ENCODE measurements around the gene TBC1D22A.

DNA sequence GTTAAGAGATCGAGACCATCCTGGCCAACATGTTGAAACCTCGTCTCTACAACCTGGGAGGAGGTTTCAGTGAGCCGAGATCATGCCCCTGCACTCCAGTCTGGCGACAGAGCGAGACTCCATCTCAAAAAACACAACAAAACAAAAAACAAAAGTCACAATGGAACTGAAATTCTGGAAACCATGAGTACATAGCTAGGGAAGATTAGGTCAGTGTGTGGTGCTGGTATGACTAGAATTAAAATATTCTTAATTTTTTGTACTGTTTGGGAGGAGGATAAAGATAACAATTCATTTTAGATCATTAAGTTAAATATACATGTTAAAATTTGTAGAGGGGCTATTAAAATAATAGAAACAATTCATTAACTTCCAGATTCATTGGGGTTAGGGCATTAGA is 344.4 kb downstream of the TBC1D22A start:
- TF ChIP-seq, protein P1, sequence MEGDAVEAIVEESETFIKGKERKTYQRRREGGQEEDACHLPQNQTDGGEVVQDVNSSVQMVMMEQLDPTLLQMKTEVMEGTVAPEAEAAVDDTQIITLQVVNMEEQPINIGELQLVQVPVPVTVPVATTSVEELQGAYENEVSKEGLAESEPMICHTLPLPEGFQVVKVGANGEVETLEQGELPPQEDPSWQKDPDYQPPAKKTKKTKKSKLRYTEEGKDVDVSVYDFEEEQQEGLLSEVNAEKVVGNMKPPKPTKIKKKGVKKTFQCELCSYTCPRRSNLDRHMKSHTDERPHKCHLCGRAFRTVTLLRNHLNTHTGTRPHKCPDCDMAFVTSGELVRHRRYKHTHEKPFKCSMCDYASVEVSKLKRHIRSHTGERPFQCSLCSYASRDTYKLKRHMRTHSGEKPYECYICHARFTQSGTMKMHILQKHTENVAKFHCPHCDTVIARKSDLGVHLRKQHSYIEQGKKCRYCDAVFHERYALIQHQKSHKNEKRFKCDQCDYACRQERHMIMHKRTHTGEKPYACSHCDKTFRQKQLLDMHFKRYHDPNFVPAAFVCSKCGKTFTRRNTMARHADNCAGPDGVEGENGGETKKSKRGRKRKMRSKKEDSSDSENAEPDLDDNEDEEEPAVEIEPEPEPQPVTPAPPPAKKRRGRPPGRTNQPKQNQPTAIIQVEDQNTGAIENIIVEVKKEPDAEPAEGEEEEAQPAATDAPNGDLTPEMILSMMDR (IDR thresholded peaks at IDR 0.05; ENCODE audit: low read length) = no peak
- TF ChIP-seq EZH2 (optimal IDR thresholded peaks at IDR 0.05; ENCODE audit: low read depth, low read length) = no peak
